Activated CD8-positive, alpha-beta T cell treated with anti-CD3 and anti-CD28 coated beads, Interleukin-2, amount 10 ng/mL, durations not matched to agents 7 days and 5 days (primary cell): ENCODE results near the gene SPATA25. TPM values are rescaled to one million over a fixed set of nuclear protein-coding genes. Genes with fewer than 3 reads are reported as not detected.
A peak's percentile ranks its signal among the peaks of the same experiment; 100 is the strongest.

ENCODE experiments used
- ATAC-seq: fragments of 150-1000 bp; cut with Tn5 transposase; one replicate; pipeline ENCODE4 v1.10.0; 2021; ENCODE audit warnings: moderate library complexity
- CTCF ChIA-PET: fragments of 350-600 bp; sonication (Branson Sonifier 250); formaldehyde crosslinking; loops from one replicate; lab custom pipeline; 2021; ENCODE audit warnings: antibody characterized with exemption; lab: Charles Lee
- POLR2A ChIA-PET: fragments of 350-600 bp; sonication (Branson Sonifier 250); formaldehyde crosslinking; loops from one replicate; lab custom pipeline; 2021; ENCODE audit warnings: antibody characterized with exemption; lab: Charles Lee
- DNase-seq: peaks from one replicate; pipeline ENCODE4 v3.0.0-alpha.2; 2020
- H3K27ac Mint-ChIP-seq: one replicate; pipeline ENCODE4 v1.8.0; 2021; ENCODE audit warnings: mild to moderate bottlenecking, mixed read lengths
- H3K27me3 Mint-ChIP-seq: one replicate; pipeline ENCODE4 v1.8.0; 2021; ENCODE audit warnings: low read depth, mixed read lengths
- H3K36me3 Mint-ChIP-seq: one replicate; pipeline ENCODE4 v1.8.0; 2021; ENCODE audit warnings: low read depth, mixed read lengths
- H3K4me1 Mint-ChIP-seq: one replicate; pipeline ENCODE4 v1.8.0; 2021; ENCODE audit warnings: low read depth, mixed read lengths
- H3K4me3 Mint-ChIP-seq: one replicate; pipeline ENCODE4 v1.8.0; 2021; ENCODE audit warnings: mild to moderate bottlenecking, mixed read lengths
- H3K9me3 Mint-ChIP-seq: one replicate; pipeline ENCODE4 v1.8.0; 2022; ENCODE audit warnings: mixed read lengths; ENCODE audit not compliant: insufficient read depth
- total RNA-seq, 2 experiments: library from RNA; stranded (reverse); gene quantifications; one replicate each; pipeline ENCODE4 v1.2.3, GENCODE V29; 2021

Gene SPATA25
- total RNA-seq, 2 experiments from 2014 or later: 0.76 to 1.4 TPM

GRCh38 chr20:45911486-45912343 lies 24.3 kb upstream of the SPATA25 start, which contains the start of gene PLTP:
TSS of gene PLTP (minus strand) at chr20:45912155. CDS start at chr20:45911452, 703 bp downstream.
- Mint-ChIP-seq H3K9me3 (no peaks in the 10 kb centered on the region), H3K27ac (peak within 1 kb of the TSS; percentile 88), H3K36me3 (no peaks in the 10 kb centered on the region), H3K4me1 (peaks cover 25% of the 10 kb centered on the region), H3K4me3 (peak within 1 kb of the TSS; percentile 77), H3K27me3 (peaks cover 21% of the 10 kb centered on the region)
- ATAC-seq (peak; percentile 21), DNase-seq (peak; percentile 58)
- CTCF ChIA-PET: interaction anchor here (1.6 kb wide), 1 partner anchor 59 kb away, joined by 6 read pairs; no protein-coding TSS in a partner anchor
- POLR2A ChIA-PET: interaction anchor here (1.1 to 3.5 kb wide), 3 partner anchors 19 to 43 kb away, joined by 3 to 19 read pairs (median 3); partner anchors contain the start of gene PCIF1

- ChIA-PET CTCF (interaction anchor here (1.0 to 1.6 kb wide), 3 partner anchors 21 to 59 kb away, joined by 3 to 6 read pairs (median 5); partner anchors contain the start of gene PCIF1), POLR2A (interaction anchor here (1.0 to 3.5 kb wide), 5 partner anchors 18 to 54 kb away, joined by 3 to 19 read pairs (median 3); partner anchors contain the start of genes ACOT8, CTSA, NEURL2 and PCIF1)
- Mint-ChIP-seq H3K9me3 (no peaks in the 10 kb centered on the region), H3K27me3 (peaks cover 16% of the 10 kb centered on the region), H3K36me3 (no peaks in the 10 kb centered on the region), H3K4me3 (peak overlapping the region; percentile 77), H3K4me1 (peaks cover 25% of the 10 kb centered on the region), H3K27ac (peak overlapping the region; percentile 88)
- peak; percentile 95 for ATAC-seq
- peak; percentile 98 for DNase-seq
These were observed 23.5 kb upstream of the SPATA25 start for GRCh38 chr20:45910670-45911485.

- Mint-ChIP-seq H3K9me3 (no peaks in the 10 kb centered on the region), H3K36me3 (no peaks in the 10 kb centered on the region), H3K27ac (peak overlapping the region; percentile 88), H3K4me1 (peaks cover 25% of the 10 kb centered on the region), H3K4me3 (peak overlapping the region; percentile 77), H3K27me3 (peaks cover 16% of the 10 kb centered on the region)
- ChIA-PET CTCF (interaction anchor here (0.6 to 1.6 kb wide), 6 partner anchors 20 to 86 kb away, joined by 3 to 6 read pairs (median 3); partner anchors contain the start of genes PCIF1 and ZSWIM1), POLR2A (interaction anchor here (0.6 to 3.5 kb wide), 6 partner anchors 11 to 962 kb away, joined by 3 to 19 read pairs (median 3); partner anchors contain the start of genes ACOT8, CTSA, NEURL2 and PCIF1)
- DNase-seq: no peak
- ATAC-seq: no peak
These were observed 22.6 kb upstream of the SPATA25 start for GRCh38 chr20:45909817-45910669.

- Mint-ChIP-seq H3K4me1 (peaks cover 20% of the 10 kb centered on the region), H3K4me3 (no peak overlapping the region), H3K27ac (no peak overlapping the region), H3K36me3 (no peaks in the 10 kb centered on the region), H3K27me3 (peaks cover 12% of the 10 kb centered on the region), H3K9me3 (no peaks in the 10 kb centered on the region)
- POLR2A ChIA-PET: interaction anchor here (0.6 to 3.5 kb wide), 3 partner anchors 10 to 961 kb away, joined by 3 to 19 read pairs (median 3); partner anchors contain the start of gene PCIF1
- ATAC-seq: no peak
- DNase-seq: no peak
- CTCF ChIA-PET: interaction anchor here (0.6 to 1.2 kb wide), 3 partner anchors 26 to 85 kb away, joined by 3 read pairs; partner anchors contain the start of gene ZSWIM1
These were observed 21.9 kb upstream of the SPATA25 start for GRCh38 chr20:45909336-45909808.

GRCh38 chr20:45908084-45908483 lies 20.7 kb upstream of the SPATA25 start:
- ChIA-PET POLR2A (interaction anchor here (1.1 kb wide), 1 partner anchor 11 kb away, joined by 6 read pairs; no protein-coding TSS in a partner anchor), CTCF (interaction anchor here (1.3 to 1.6 kb wide), 2 partner anchors 18 to 62 kb away, joined by 3 to 5 read pairs; no protein-coding TSS in a partner anchor)
- no peak overlapping the region for H3K4me3 Mint-ChIP-seq
- ATAC-seq (no peak), DNase-seq (no peak)
- no peaks in the 10 kb centered on the region for H3K9me3 Mint-ChIP-seq
- peaks cover 20% of the 10 kb centered on the region for H3K4me1 Mint-ChIP-seq
- H3K27me3 Mint-ChIP-seq: peaks cover 7% of the 10 kb centered on the region
- no peaks in the 10 kb centered on the region for H3K36me3 Mint-ChIP-seq
- H3K27ac Mint-ChIP-seq: no peak overlapping the region

- Mint-ChIP-seq H3K27ac (no peak overlapping the region), H3K4me1 (peaks cover 20% of the 10 kb centered on the region), H3K4me3 (no peak overlapping the region), H3K36me3 (no peaks in the 10 kb centered on the region), H3K9me3 (no peaks in the 10 kb centered on the region), H3K27me3 (peaks cover 4% of the 10 kb centered on the region)
- POLR2A ChIA-PET: interaction anchor here (1.1 kb wide), 1 partner anchor 10 kb away, joined by 6 read pairs; no protein-coding TSS in a partner anchor
- DNase-seq (no peak), ATAC-seq (no peak)
- CTCF ChIA-PET: interaction anchor here (1.3 to 1.6 kb wide), 2 partner anchors 17 to 63 kb away, joined by 3 to 5 read pairs; no protein-coding TSS in a partner anchor
These were observed 20.0 kb upstream of the SPATA25 start for GRCh38 chr20:45907219-45907948.

- no peak overlapping the region for H3K27ac Mint-ChIP-seq
- H3K27me3 Mint-ChIP-seq: no peaks in the 10 kb centered on the region
- H3K4me1 Mint-ChIP-seq: peaks cover 7% of the 10 kb centered on the region
- H3K4me3 Mint-ChIP-seq: no peak overlapping the region
- CTCF ChIA-PET: no interaction called here
- ATAC-seq (no peak), DNase-seq (no peak)
- POLR2A ChIA-PET: interaction anchor here (0.7 to 1.0 kb wide), 3 partner anchors 14 to 93 kb away, joined by 3 to 4 read pairs (median 3); partner anchors contain the start of genes CTSA and NEURL2
- no peaks in the 10 kb centered on the region for H3K36me3 Mint-ChIP-seq
- H3K9me3 Mint-ChIP-seq: no peaks in the 10 kb centered on the region
These were observed 18.2 kb upstream of the SPATA25 start for GRCh38 chr20:45905505-45906079.

GRCh38 chr20:45904583-45905504 lies 17.4 kb upstream of the SPATA25 start:
- Mint-ChIP-seq H3K27ac (no peak overlapping the region), H3K9me3 (no peaks in the 10 kb centered on the region), H3K36me3 (no peaks in the 10 kb centered on the region), H3K27me3 (no peaks in the 10 kb centered on the region), H3K4me1 (peaks cover under 1% of the 10 kb centered on the region), H3K4me3 (no peak overlapping the region)
- ChIA-PET CTCF (no interaction called here), POLR2A (interaction anchor here (0.7 to 1.0 kb wide), 3 partner anchors 13 to 92 kb away, joined by 3 to 4 read pairs (median 3); partner anchors contain the start of genes CTSA and NEURL2)
- ATAC-seq (no peak), DNase-seq (no peak)
